GM04504 (cell line): ENCODE data around the gene GYPB.
"Not testable (repeated sequence)": the region's sequence is repeated elsewhere in the genome, so short reads cannot be mapped to it uniquely, and the experiment has no call there.

Source experiments
- DNase-seq: peaks from one replicate; pipeline ENCODE4 v3.0.0-alpha.2; 2012; ENCODE audit warnings: low read depth

Gene GYPB

GRCh38 chr4:144008602-144009001 is 10.6 kb downstream of the GYPB start:
- not testable (repeated sequence) for DNase-seq

GRCh38 chr4:144007960-144008359 is 11.2 kb downstream of the GYPB start:
- not testable (repeated sequence) for DNase-seq

GRCh38 chr4:144006200-144006803 is 12.9 kb downstream of the GYPB start:
- not testable (repeated sequence) for DNase-seq

- not testable (repeated sequence) for DNase-seq
These were observed 13.6 kb downstream of the GYPB start for GRCh38 chr4:144005558-144005953.

- DNase-seq, result peak; percentile 15
These were observed 14.2 kb downstream of the GYPB start for GRCh38 chr4:144004868-144005557.

- not testable (repeated sequence) for DNase-seq
These were observed 15.3 kb downstream of the GYPB start for GRCh38 chr4:144003890-144004265.

- not testable (repeated sequence) for DNase-seq
These were observed 15.8 kb downstream of the GYPB start for GRCh38 chr4:144003205-144003889.

GRCh38 chr4:144000331-144000995 is 18.7 kb downstream of the GYPB start:
- not testable (repeated sequence) for DNase-seq

- DNase-seq, result not testable (repeated sequence)
These were observed 23.0 kb downstream of the GYPB start for GRCh38 chr4:143996193-143996592.

GRCh38 chr4:143991761-143992160 is 27.4 kb downstream of the GYPB start:
- DNase-seq, result not testable (repeated sequence)

- DNase-seq, result not testable (repeated sequence)
These were observed 28.5 kb downstream of the GYPB start for GRCh38 chr4:143990717-143991116.

GRCh38 chr4:143986180-143986579 is 33.0 kb downstream of the GYPB start:
- DNase-seq, result no peak

GRCh38 chr4:143980776-143981175 is 38.4 kb downstream of the GYPB start:
- DNase-seq, result not testable (repeated sequence)

GRCh38 chr4:143975527-143975926 is 43.7 kb downstream of the GYPB start:
- DNase-seq, result not testable (repeated sequence)

- DNase-seq, result not testable (repeated sequence)
These were observed 45.2 kb downstream of the GYPB start for GRCh38 chr4:143974021-143974420.

GRCh38 chr4:143961075-143961474 is 58.1 kb downstream of the GYPB start:
- DNase-seq, result no peak

- DNase-seq, result not testable (repeated sequence)
These were observed 63.9 kb downstream of the GYPB start for GRCh38 chr4:143955306-143955705.

- DNase-seq, result not testable (repeated sequence)
These were observed 67.7 kb downstream of the GYPB start for GRCh38 chr4:143951458-143951972.

GRCh38 chr4:143950967-143951366 is 68.2 kb downstream of the GYPB start:
- DNase-seq, result not testable (repeated sequence)

GRCh38 chr4:143950185-143950584 is 69.0 kb downstream of the GYPB start:
- DNase-seq, result not testable (repeated sequence)

GRCh38 chr4:143947493-143947892 is 71.7 kb downstream of the GYPB start:
- not testable (repeated sequence) for DNase-seq
